ENCODE data around the gene NAA10. TPM values are rescaled to one million over a fixed set of nuclear protein-coding genes. Genes with fewer than 3 reads are reported as not detected.

The NAA10 gene
- total and polyA plus RNA-seq, 2 of the 13 experiments (the other 11 are each of a cell fraction or from before 2014, with no cell fraction given) = 49.2 to 51.7 TPM

- Histone ChIP-seq H3K27ac (ENCODE audit: extremely low read length, insufficient read depth, low read length) (no peak overlapping the region), H3K4me2 (ENCODE audit: low read depth, low read length) (no peak overlapping the region)
- FAIRE-seq = no peak
Observed at GRCh38 chrX:153902385-153902784, 32.5 kb downstream of the NAA10 start.

GRCh38 chrX:153901753-153902140 lies 33.1 kb downstream of the NAA10 start:
- H3K9ac ChIP-seq (ENCODE audit: insufficient read depth, low read depth, low read length) = no peak overlapping the region
- no peaks in the 10 kb centered on the region for H3K4me1 ChIP-seq (ENCODE audit: insufficient read depth, low read length)
- H4K20me1 ChIP-seq (ENCODE audit: insufficient read depth, low read length) = no peaks in the 10 kb centered on the region
- H3K4me3 ChIP-seq (replicated peaks in 1 of 3; ENCODE audit: insufficient read depth in 1 of 3, low read depth in 2 of 3, low read length in 3 of 3) = no peak overlapping the region
- intact Hi-C loops (cut with micrococcal nuclease; ENCODE audit: unreplicated experiment) = no loop called here
- POLR2A ChIA-PET = no interaction called here
- no peak overlapping the region for H3K27ac ChIP-seq (ENCODE audit: extremely low read length, insufficient read depth, low read length)
- H3K36me3 ChIP-seq (replicated peaks in 1 of 2; ENCODE audit: control insufficient read depth in 1 of 2, insufficient read depth in 2 of 2, low read length in 2 of 2) = no peaks in the 10 kb centered on the region
- TF ChIP-seq FOSL1 (CRISPR knock-in tag; IDR thresholded peaks at IDR 0.05; ENCODE audit: borderline replicate concordance) (no peak), SOX5 (CRISPR knock-in tag; IDR thresholded peaks at IDR 0.05; ENCODE audit: borderline replicate concordance) (no peak), SMAD1 (CRISPR knock-in tag; IDR thresholded peaks at IDR 0.05; ENCODE audit: borderline replicate concordance, low read depth) (no peak), ZNF337 (CRISPR knock-in tag; IDR thresholded peaks at IDR 0.05; ENCODE audit: borderline replicate concordance, low read depth) (no peak), ZNF672 (CRISPR knock-in tag; IDR thresholded peaks at IDR 0.05) (no peak), HNF4A (CRISPR knock-in tag; IDR thresholded peaks at IDR 0.05) (no peak)
- FAIRE-seq = no peak
- H3K9me3 ChIP-seq (ENCODE audit: low read length) = no peaks in the 10 kb centered on the region
- DNase-seq (ENCODE audit: low spot score) = no peak
- no peaks in the 10 kb centered on the region for H3K79me2 ChIP-seq (ENCODE audit: insufficient read depth, low read length)
- no TSS peak for BruUV-seq (replicated peaks)
- H3K4me2 ChIP-seq (ENCODE audit: low read depth, low read length) = no peak overlapping the region
- ATAC-seq = no peak
- peaks cover 2 to 11% of the 10 kb centered on the region in 2 experiments; a peak in 2 of 5 replicates for H3K27me3 ChIP-seq (ENCODE audit: control insufficient read depth in 1 of 2, insufficient read depth in 2 of 2, low read length in 2 of 2)
- 17% methylated on average over 8 of the region's 8 CpGs for WGBS (ENCODE audit: low lambda C conversion rate)
- no peak overlapping the region for H2AFZ ChIP-seq (ENCODE audit: low read length)
- in situ Hi-C loops (cut with HindIII; ENCODE audit: extremely low pct_ligation_motif_present, low pct_unique_long_range_greater_than_20kb) = no loop called here
- CTCF ChIA-PET (ENCODE audit: low intra/inter-chr PET ratio, low total read pairs) = no interaction called here

More at GRCh38 chrX:153902385-153902784, 32.5 kb downstream of the NAA10 start:
- peaks cover 2 to 11% of the 10 kb centered on the region in 2 experiments; a peak in 2 of 5 replicates for H3K27me3 ChIP-seq (ENCODE audit: control insufficient read depth in 1 of 2, insufficient read depth in 2 of 2, low read length in 2 of 2)
- intact Hi-C loops (cut with micrococcal nuclease; ENCODE audit: unreplicated experiment) (no loop called here), in situ Hi-C loops (cut with HindIII; ENCODE audit: extremely low pct_ligation_motif_present, low pct_unique_long_range_greater_than_20kb) (no loop called here)
- H2AFZ ChIP-seq (ENCODE audit: low read length) = no peak overlapping the region
- ChIA-PET POLR2A (no interaction called here), CTCF (ENCODE audit: low intra/inter-chr PET ratio, low total read pairs) (no interaction called here)
- H3K36me3 ChIP-seq (replicated peaks in 1 of 2; ENCODE audit: control insufficient read depth in 1 of 2, insufficient read depth in 2 of 2, low read length in 2 of 2) = no peaks in the 10 kb centered on the region
- no peaks in the 10 kb centered on the region for H3K9me3 ChIP-seq (ENCODE audit: low read length)
- H4K20me1 ChIP-seq (ENCODE audit: insufficient read depth, low read length) = no peaks in the 10 kb centered on the region
- H3K4me3 ChIP-seq (replicated peaks in 1 of 3; ENCODE audit: insufficient read depth in 1 of 3, low read depth in 2 of 3, low read length in 3 of 3) = no peak overlapping the region
- no peak for DNase-seq (ENCODE audit: low spot score)
- ATAC-seq = no peak
- TF ChIP-seq ZNF713 (CRISPR knock-in tag; IDR thresholded peaks at IDR 0.05) = no peak
- 0 out of 2 replicates have a peak, but pooled peaks have one; percentile 19 for TF ChIP-seq HNRNPL (IDR thresholded peaks at IDR 0.05; ENCODE audit: low read depth, low read length)
- H3K4me1 ChIP-seq (ENCODE audit: insufficient read depth, low read length) = no peaks in the 10 kb centered on the region
- BruUV-seq (replicated peaks) = no TSS peak
- WGBS (ENCODE audit: low lambda C conversion rate) = no CpG with 5 or more reads among the region's 10 CpGs
- no peaks in the 10 kb centered on the region for H3K79me2 ChIP-seq (ENCODE audit: insufficient read depth, low read length)
- H3K9ac ChIP-seq (ENCODE audit: insufficient read depth, low read depth, low read length) = no peak overlapping the region
